Stimulated activated CD8-positive, alpha-beta memory T cell treated with anti-CD3 and anti-CD28 coated beads, Interleukin-7, amount 100 ng/mL, for 4 hours (primary cell): ENCODE results near the gene WDR45B.
"Not testable (repeated sequence)": the region's sequence is repeated elsewhere in the genome, so short reads cannot be mapped to it uniquely, and the experiment has no call there.

ENCODE experiments used
- DNase-seq, 2 donors: peaks; one replicate each; pipeline ENCODE4 v3.0.0-alpha.2; 2020; ENCODE audit warnings: low read depth in 2 of 2

Gene WDR45B

DNA sequence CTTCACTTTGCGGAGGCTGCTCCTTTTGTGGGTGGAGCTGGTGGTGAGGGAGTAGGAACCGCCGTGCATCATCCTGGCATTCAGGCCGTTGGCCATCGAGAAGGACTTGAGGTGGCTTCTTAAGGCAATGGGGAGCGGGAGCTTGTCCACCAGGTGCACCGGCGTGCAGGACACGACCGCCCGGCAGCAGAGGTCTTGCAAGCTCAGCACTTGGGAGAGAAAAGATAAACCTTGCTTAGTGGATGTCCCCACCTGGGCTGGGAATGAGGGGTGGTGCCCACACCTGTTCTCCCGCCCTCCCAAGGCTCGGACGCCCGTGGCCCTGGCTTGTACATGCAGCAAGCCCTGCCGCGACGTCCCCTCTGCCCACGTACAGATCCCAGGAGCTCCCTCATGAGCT, 9.7 kb upstream of the WDR45B start:
- no peak for DNase-seq

- no peak for DNase-seq
Observed at GRCh38 chr17:82656266-82656665, 8.0 kb upstream of the WDR45B start.

DNA sequence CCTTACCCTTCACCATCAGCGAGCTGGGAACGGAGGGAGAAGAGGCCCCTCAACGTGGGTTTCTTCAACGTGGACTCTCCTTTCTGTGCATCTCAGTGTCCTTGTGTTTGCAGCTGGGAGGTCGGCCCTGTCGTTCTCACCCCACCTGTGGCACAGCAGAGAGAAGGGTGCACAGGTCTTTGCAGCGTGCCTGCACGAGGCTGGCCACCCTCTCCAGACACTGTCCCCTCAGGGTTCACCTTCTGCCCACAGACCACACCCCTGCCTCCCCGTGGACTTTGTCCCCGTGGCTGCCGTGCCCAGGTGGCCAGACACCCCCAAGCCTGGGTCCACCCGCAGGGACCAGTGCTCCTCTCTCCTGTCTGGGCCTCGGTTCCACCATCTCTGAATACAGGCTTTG, 7.3 kb upstream of the WDR45B start:
- DNase-seq = no peak

GRCh38 chr17:82655038-82655479, 6.8 kb upstream of the WDR45B start:
- no peak for DNase-seq

- DNase-seq = not testable (repeated sequence)
Observed at GRCh38 chr17:82654611-82655010, 6.4 kb upstream of the WDR45B start.

GRCh38 chr17:82653651-82654528, 5.6 kb upstream of the WDR45B start:
- no peak for DNase-seq

GRCh38 chr17:82650723-82651122, 2.5 kb upstream of the WDR45B start:
- DNase-seq = no peak

DNA sequence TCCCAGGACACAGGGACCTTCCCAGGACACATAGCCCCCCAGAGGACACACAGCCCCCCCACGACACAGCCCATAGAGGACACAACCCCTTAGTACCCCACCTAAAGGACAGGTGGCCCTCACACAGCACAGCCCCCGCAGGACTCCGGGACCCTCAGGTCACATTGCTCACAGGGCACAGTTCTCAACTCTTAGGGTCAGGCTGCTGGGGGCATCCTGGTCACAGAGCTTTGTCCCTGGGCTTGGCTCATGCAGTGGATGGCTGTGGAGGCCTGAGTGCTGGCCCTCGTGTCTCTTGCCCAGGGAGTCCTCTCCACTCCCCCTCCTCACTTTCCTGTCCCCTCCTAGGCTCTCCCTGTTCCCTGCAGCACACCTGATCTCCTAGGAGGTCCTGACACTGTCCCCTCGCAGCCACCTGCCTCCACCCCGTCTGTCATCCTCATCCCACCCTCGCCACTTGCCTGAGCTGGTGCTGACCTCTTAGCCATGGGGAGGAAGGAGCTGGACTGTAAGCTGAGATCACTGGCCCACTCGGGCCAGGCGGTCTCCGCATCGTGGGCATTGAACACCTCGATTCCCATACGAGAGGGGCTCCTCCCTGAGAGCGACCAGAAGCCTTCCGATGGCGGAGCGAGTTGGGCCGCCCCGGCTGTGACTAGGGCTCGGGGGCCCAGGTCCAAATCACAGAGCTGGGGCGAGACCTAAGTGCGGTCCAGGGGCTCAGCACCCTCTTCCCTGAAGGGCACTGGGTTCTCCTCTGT, 1.4 kb upstream of the WDR45B start:
- no peak for DNase-seq

- DNase-seq = no peak
Observed at GRCh38 chr17:82648742-82649331, 593 bp upstream of the WDR45B start.

DNA sequence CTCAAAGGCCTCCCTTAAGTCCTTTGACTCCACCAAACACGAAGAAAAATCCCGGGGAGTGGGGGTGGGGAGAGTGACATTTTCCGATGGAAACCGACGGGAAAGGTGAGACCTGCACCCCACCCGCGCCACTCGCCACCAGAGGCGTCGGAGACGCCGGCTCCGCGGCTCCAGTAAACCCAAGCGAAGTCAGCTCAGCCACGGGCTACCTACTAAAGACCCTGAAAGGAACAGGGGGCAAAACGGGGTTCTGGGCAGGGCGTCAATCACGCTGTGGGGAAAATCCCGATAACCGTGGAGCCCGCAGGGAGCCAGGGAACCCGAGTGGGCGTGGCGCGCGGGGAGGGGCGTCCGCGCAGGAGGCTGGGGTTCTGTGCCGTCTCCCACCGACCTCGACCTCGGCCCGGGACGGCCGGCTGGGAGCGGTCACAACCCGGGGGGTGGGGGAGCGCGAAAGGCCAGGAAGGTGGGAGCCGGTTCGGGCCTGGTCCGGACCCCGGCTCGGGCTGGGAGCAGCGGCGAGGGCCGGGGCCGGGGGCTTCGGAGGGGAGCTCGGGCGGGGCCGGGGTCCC, 565 bp downstream of the WDR45B start:
- peak; percentile 17 to 39 for DNase-seq

DNA sequence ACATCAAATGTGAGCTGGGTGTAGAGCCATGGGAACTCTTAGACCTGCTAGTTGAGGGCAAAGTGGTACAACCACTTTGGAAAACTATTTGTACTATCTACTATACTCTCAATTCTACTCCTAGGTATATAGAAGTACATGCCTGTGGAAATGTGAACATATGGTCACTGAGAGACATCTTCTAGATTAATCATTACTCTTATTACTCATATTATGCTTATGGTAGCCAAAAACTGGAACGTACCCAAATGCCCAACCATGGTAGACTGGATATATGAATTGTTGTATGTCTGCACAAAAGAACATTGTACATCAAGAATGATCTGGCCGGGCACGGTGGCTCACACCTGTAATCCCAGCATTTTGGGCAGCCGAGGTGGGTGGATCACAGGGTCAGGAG, 2.7 kb downstream of the WDR45B start:
- DNase-seq = no peak

GRCh38 chr17:82644148-82644547, 4.1 kb downstream of the WDR45B start:
- no peak for DNase-seq

DNA sequence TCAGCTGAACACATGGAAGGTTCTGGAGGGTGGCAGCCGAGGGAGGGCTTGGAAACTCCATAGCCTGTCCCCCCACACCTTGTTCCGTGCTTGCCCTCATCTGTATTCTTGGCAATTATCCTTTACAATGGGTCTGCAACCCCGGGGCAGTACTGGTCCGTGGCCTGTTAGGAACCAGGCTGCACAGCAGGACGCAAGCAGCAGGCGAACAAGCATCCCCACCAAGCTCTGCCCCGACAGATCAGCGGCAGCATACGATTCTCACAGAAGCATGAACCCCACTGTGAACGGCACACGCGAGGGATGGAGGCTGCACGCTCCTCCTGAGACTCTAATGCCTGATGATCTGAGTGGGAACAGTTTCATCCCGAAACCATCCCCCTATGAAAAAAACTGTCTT, 6.2 kb downstream of the WDR45B start:
- DNase-seq = no peak

DNA sequence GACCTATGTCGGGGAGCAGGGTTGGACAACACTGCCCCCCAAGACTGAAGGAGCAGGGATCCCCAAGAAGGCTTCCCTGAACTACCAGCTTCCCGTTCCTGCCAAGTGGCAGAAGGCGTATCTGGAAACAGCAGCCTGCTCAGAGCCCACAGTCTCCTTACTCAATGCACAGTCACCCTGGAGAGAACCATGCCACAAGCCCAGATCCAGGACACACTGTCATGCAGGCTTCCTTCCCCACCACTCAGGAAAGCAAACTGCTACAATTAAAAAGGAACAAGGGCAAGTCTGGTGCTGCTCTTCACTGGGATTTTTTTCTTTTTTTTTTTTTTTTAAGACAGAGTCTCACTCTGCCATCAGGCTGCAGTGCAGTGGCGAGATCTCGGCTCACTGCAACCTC, 8.2 kb downstream of the WDR45B start:
- DNase-seq = no peak

DNA sequence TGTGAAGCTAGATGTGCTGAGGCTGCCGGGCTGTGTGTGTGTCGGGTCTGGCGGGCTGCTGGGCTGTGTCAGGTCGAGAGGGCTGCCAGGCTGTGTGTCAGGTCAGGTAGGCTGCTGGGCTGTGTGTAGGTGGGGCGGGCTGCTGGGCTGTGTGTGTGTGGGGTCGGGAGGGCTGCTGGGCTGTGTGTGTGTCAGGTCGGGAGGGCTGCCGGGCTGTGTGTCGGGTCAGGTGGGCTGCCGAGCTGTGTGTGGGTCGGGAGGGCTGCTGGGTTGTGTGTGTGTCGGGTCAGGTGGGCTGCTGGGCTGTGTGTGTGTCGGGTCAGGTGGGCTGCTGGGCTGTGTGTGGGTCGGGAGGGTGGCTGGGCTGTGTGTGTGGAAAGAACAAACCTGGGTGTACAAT, 8.6 kb downstream of the WDR45B start:
- DNase-seq = no peak

GRCh38 chr17:82638183-82638773, 10.0 kb downstream of the WDR45B start:
- no peak for DNase-seq

GRCh38 chr17:82636626-82637598, 11.3 kb downstream of the WDR45B start:
- DNase-seq = no peak

DNA sequence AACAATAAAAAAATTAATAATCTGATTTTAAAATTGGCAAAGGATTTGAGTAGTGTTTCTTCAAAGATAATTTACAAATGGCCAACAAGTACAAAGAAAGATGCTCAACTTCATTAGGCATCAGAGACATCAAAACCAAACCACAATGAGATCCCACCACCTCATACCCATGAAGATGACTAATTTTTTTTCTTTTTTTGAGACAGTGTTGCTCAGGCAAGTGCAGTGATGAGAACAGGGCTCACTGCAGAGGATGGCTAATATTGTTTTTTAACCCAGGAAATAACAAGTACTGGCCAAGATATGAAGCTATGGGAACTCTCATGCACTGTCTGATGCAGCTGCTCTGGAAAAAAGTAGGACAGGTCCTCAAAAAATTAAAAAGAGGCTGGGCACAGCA, 14.9 kb downstream of the WDR45B start:
- DNase-seq = no peak

DNA sequence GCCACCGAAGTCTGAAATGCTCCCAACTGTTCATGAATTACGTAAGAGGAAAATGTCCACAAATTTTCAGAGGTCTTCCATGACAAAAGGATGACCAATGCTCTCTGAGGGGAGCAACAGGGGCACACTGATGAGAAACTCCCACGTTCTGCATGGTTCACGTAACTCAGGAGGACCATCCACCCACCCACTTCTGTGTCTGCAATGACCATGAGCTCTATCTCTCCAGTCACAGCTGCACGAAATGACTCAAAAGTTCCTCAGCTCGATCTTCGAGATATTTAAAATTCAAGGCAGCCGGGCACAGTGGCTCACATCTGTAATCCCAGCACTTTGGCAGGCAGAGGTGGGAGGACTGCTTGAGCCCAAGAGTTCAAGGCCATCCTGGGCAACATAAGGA, 15.8 kb downstream of the WDR45B start:
- no peak for DNase-seq

DNA sequence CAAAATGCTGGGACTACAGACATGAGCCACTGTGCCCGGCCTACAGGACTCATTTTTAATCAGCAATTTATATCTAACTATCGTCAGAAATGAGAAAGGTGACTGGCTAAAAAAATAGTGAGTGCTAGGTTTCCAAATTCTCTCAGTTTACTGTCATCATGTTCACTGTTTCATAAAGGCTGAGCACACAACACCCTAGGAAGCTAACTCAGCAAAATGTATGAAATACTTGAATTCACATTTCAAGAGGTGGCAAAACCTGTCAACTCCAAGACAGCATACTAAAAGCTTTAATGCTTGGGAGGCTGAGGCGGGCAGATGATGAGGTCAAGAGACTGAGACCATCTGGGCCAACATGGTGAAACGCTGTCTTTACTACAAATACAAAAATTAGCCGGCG, 16.7 kb downstream of the WDR45B start:
- DNase-seq = no peak

- DNase-seq = no peak
Observed at GRCh38 chr17:82630212-82630611, 18.0 kb downstream of the WDR45B start.
